Measurements from ENCODE around the gene BCL3. TPM values are rescaled to one million over a fixed set of nuclear protein-coding genes. Genes with fewer than 3 reads are reported as not detected.

BCL3 gene
- total and polyA plus RNA-seq, 2 of the 13 experiments (the other 11 are each of a cell fraction or from before 2014, with no cell fraction given) = 2.3 to 4.0 TPM

DNA sequence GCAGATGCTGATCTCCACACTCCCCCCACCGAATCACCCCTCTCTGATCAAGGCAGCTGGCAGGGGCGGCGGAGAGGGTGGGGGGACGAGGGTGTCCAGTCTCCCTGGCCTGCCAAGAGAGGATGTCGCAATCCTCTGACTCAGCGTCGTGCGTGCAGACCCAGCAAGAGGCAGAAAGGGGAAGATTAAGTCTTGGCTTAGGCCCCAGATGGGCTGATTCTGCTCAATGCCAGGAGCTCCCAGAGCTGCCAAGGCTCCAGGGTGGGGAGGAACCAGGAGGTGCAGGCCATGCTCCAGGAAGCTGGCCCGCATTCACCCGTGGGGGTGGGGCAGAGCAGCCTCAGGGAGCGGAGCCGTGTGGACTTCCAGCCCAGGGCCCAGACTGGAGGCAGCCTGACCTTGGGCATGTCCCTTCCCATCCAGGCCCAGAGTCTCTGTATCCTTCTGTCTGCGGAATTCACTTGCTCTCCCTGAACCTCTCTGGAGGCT lies 6.6 kb upstream of the BCL3 start (continued):
- TF ChIP-seq SP5 (CRISPR knock-in tag; IDR thresholded peaks at IDR 0.05; ENCODE audit: borderline replicate concordance, low read depth) (peak; percentile 45; the same call in 1 of the 2 replicates), PAX8 (CRISPR knock-in tag; IDR thresholded peaks at IDR 0.05; ENCODE audit: borderline replicate concordance) (no peak), TAF1 (CRISPR knock-in tag; IDR thresholded peaks at IDR 0.05) (peak; percentile 32; the same call in 1 of the 2 replicates), CAMTA2 (CRISPR knock-in tag; IDR thresholded peaks at IDR 0.05; ENCODE audit: borderline replicate concordance) (no peak), JUND (CRISPR knock-in tag; IDR thresholded peaks at IDR 0.05) (peak; percentile 82), ZNF253 (CRISPR knock-in tag; IDR thresholded peaks at IDR 0.05; ENCODE audit: borderline replicate concordance) (no peak), THAP9 (CRISPR knock-in tag; IDR thresholded peaks at IDR 0.05; ENCODE audit: borderline replicate concordance) (no peak), ZNF362 (CRISPR knock-in tag; IDR thresholded peaks at IDR 0.05; ENCODE audit: borderline replicate concordance) (peak; percentile 25; the same call in 1 of the 2 replicates), FOXP4 (CRISPR knock-in tag; IDR thresholded peaks at IDR 0.05) (peak; percentile 28; the same call in 1 of the 2 replicates), ZNF274 (CRISPR knock-in tag; IDR thresholded peaks at IDR 0.05) (no peak), CCAR2 (optimal IDR thresholded peaks at IDR 0.05; ENCODE audit: low read depth, low read length) (no peak), ZBTB8A (CRISPR knock-in tag; IDR thresholded peaks at IDR 0.05; ENCODE audit: borderline replicate concordance, low read depth) (no peak), THYN1 (CRISPR knock-in tag; IDR thresholded peaks at IDR 0.05; ENCODE audit: borderline replicate concordance, low read depth) (no peak), U2AF2 (IDR thresholded peaks at IDR 0.05; ENCODE audit: low read depth, low read length) (no peak), ZSCAN12 (CRISPR knock-in tag; IDR thresholded peaks at IDR 0.05) (no peak), IKZF4 (CRISPR knock-in tag; IDR thresholded peaks at IDR 0.05; ENCODE audit: borderline replicate concordance, low read depth, not compliant biosample characterization) (no peak), HNF4A (CRISPR knock-in tag; IDR thresholded peaks at IDR 0.05) (peak; percentile 50; the same call in 1 of the 2 replicates), ARNTL (CRISPR knock-in tag; IDR thresholded peaks at IDR 0.05) (no peak), ZFP1 (CRISPR knock-in tag; IDR thresholded peaks at IDR 0.05) (no peak), MEF2D (CRISPR knock-in tag; IDR thresholded peaks at IDR 0.05) (no peak)
- TF ChIP-seq, protein P1, sequence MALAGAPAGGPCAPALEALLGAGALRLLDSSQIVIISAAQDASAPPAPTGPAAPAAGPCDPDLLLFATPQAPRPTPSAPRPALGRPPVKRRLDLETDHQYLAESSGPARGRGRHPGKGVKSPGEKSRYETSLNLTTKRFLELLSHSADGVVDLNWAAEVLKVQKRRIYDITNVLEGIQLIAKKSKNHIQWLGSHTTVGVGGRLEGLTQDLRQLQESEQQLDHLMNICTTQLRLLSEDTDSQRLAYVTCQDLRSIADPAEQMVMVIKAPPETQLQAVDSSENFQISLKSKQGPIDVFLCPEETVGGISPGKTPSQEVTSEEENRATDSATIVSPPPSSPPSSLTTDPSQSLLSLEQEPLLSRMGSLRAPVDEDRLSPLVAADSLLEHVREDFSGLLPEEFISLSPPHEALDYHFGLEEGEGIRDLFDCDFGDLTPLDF (CRISPR knock-in tag; IDR thresholded peaks at IDR 0.05) = no peak
- TF ChIP-seq, protein P2, sequence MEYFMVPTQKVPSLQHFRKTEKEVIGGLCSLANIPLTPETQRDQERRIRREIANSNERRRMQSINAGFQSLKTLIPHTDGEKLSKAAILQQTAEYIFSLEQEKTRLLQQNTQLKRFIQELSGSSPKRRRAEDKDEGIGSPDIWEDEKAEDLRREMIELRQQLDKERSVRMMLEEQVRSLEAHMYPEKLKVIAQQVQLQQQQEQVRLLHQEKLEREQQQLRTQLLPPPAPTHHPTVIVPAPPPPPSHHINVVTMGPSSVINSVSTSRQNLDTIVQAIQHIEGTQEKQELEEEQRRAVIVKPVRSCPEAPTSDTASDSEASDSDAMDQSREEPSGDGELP (IDR thresholded peaks at IDR 0.05; ENCODE audit: borderline replicate concordance, low read depth) = peak; percentile 54; the same call in 1 of the 2 replicates
